GM12801 (cell line): ENCODE measurements around the gene SEC61B.

Experiments
- TF ChIP-seq, protein P1 (sequence below): IDR thresholded peaks from one replicate; pipeline ENCODE4 v1.5.1; 2011; ENCODE audit warnings: control low read depth; ENCODE audit not compliant: insufficient read length; ENCODE audit errors: extremely low read depth

The SEC61B gene

DNA sequence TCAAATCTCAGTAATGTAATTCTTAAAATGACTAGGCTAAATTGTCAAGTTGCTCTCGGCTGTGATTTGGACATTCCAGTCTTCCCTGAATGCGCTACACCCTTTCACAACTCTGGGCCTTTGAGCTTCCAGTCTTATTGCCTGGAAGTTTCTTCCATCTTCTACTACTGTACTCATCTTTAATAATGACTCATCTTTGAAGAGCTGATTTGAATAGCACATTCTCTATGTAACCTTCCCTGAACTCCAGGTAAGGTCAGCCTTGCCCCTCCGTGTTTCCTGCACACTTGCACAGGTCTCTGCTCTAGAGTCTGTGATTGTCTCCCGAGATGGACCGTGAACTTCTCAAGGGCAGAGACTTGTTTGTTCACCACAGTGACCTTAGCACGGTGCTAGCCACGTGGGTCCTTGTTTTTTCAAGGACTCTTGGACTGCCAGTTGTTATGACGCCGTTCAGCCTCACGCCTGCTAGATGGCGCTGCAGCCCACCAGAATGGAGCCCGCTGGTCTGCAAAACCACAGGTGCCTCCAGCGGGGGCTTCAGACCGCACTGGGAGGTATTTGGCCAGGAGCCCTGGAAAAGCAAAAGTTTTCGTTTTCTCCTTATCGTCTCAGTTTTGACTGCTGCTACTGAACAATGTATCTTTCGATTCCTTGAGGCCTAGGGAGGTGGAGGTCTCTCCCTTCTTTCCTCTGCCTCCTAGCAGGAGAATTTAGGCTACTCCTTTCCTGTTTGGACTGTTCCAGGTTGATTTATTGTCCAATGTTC lies 44.4 kb downstream of the SEC61B start:
- TF ChIP-seq, protein P1, sequence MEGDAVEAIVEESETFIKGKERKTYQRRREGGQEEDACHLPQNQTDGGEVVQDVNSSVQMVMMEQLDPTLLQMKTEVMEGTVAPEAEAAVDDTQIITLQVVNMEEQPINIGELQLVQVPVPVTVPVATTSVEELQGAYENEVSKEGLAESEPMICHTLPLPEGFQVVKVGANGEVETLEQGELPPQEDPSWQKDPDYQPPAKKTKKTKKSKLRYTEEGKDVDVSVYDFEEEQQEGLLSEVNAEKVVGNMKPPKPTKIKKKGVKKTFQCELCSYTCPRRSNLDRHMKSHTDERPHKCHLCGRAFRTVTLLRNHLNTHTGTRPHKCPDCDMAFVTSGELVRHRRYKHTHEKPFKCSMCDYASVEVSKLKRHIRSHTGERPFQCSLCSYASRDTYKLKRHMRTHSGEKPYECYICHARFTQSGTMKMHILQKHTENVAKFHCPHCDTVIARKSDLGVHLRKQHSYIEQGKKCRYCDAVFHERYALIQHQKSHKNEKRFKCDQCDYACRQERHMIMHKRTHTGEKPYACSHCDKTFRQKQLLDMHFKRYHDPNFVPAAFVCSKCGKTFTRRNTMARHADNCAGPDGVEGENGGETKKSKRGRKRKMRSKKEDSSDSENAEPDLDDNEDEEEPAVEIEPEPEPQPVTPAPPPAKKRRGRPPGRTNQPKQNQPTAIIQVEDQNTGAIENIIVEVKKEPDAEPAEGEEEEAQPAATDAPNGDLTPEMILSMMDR: no peak

GRCh38 chr9:99269416-99269815 lies 47.3 kb downstream of the SEC61B start:
- TF ChIP-seq, protein P1: no peak

- TF ChIP-seq, protein P1: no peak
Measured at GRCh38 chr9:99270491-99270890, 48.4 kb downstream of the SEC61B start.

GRCh38 chr9:99272836-99273235 lies 50.8 kb downstream of the SEC61B start:
- TF ChIP-seq, protein P1: no peak

- TF ChIP-seq, protein P1: no peak
Measured at GRCh38 chr9:99274016-99274415, 51.9 kb downstream of the SEC61B start.

DNA sequence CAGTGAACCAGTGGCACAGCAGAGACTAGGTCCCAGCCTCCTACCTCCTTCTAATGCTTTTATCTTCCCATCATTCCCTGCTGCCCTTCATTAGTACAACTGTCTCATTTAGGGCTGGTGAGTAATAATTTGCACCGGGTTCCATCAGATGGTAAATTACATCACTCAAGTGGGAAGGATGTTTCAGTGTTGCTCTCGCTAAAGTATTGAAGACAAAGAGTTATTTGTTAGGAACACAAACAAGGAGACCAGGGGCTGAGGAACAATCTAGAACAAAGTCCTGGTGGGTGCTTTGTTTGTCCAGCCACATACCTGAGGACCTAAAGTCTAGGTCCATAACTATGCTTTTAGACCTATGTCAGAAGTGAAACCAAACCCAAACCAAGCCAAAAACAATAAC lies 52.4 kb downstream of the SEC61B start:
- TF ChIP-seq, protein P1: no peak
